ENCODE data around the gene KCNIP1. TPM values are rescaled to one million over a fixed set of nuclear protein-coding genes. Genes with fewer than 3 reads are reported as not detected.

Gene KCNIP1
- total and polyA plus RNA-seq, 2 of the 8 experiments (the other 6 are each of a cell fraction or from before 2014, with no cell fraction given) = 0.52 to 0.83 TPM

GRCh38 chr5:170626507-170627150, 122.8 kb downstream of the KCNIP1 start:
- Histone ChIP-seq H2BK5ac (ENCODE audit: low read depth, low read length) (no peak overlapping the region), H4K5ac (ENCODE audit: insufficient read length, low read depth, low read length) (no peak overlapping the region), H3K23me2 (ENCODE audit: low read depth, low read length) (no peaks in the 10 kb centered on the region), H2BK120ac (replicated peaks; ENCODE audit: low read depth, low read length) (no peak overlapping the region), H3K18ac (ENCODE audit: extremely low read depth, low read length) (no peak overlapping the region), H3K79me2 (ENCODE audit: control insufficient read depth in 1 of 2, insufficient read depth in 2 of 2, low read length in 2 of 2) (no peaks in the 10 kb centered on the region), H3K4ac (replicated peaks; ENCODE audit: insufficient read length, low read depth, low read length) (no peak overlapping the region), H2AK5ac (ENCODE audit: low read depth, low read length) (no peak overlapping the region), H3K9me3 (ENCODE audit: insufficient read depth in 2 of 2, low read depth in 1 of 2, low read length in 1 of 2) (no peaks in the 10 kb centered on the region), H3K27ac (ENCODE audit: low read depth, low read length) (no peak overlapping the region), H3K56ac (replicated peaks; ENCODE audit: insufficient read length, low read depth, low read length) (no peak overlapping the region), H2AFZ (ENCODE audit: low read length) (no peak overlapping the region), H4K20me1 (replicated peaks in 1 of 2; ENCODE audit: control insufficient read depth in 1 of 2, insufficient read depth in 2 of 2, low read length in 2 of 2) (peaks cover 0 to 3% of the 10 kb centered on the region in 2 experiments), H3K36me3 (ENCODE audit: control insufficient read depth in 2 of 4, insufficient read depth in 4 of 4, low read length in 3 of 4) (no peaks in the 10 kb centered on the region), H3K23ac (ENCODE audit: insufficient read length) (no peak overlapping the region), H3K4me3 (ENCODE audit: extremely low read depth in 1 of 4, insufficient read depth in 2 of 4, low read depth in 3 of 4, low read length in 4 of 4) (no peak overlapping the region), H3K79me1 (ENCODE audit: low read depth, low read length) (no peaks in the 10 kb centered on the region), H3K9ac (replicated peaks in 1 of 4; ENCODE audit: extremely low read depth in 1 of 4, low read depth in 3 of 4, low read length in 3 of 4) (no peak overlapping the region), H2BK12ac (ENCODE audit: low read depth, low read length) (no peak overlapping the region), H3K4me2 (ENCODE audit: insufficient read depth in 1 of 2, low read depth in 2 of 2, low read length in 2 of 2) (no peak overlapping the region), H3K4me1 (replicated peaks in 1 of 4; ENCODE audit: control insufficient read depth in 3 of 4, insufficient read depth in 4 of 4, low read length in 3 of 4) (peaks cover 0 to 10% (median 4%) of the 10 kb centered on the region in 4 experiments; a peak in 6 of 7 replicates), H2BK15ac (ENCODE audit: low read length) (no peak overlapping the region), H4K91ac (replicated peaks; ENCODE audit: insufficient read length, low read length) (no peak overlapping the region), H2BK20ac (ENCODE audit: low read length) (no peak overlapping the region), H4K8ac (ENCODE audit: extremely low read depth, insufficient read depth, low read length) (no peak overlapping the region), H3K14ac (ENCODE audit: insufficient read length) (no peak overlapping the region), H3K27me3 (replicated peaks in 1 of 4; ENCODE audit: control insufficient read depth in 3 of 4, extremely low read depth in 1 of 4, insufficient read depth in 3 of 4, low read length in 3 of 4) (no peaks in the 10 kb centered on the region; a peak in 1 of 7 replicates)
- FAIRE-seq (no peak), DNase-seq (ENCODE audit: low read depth in 1 of 2, low spot score in 2 of 2) (no peak)
- WGBS, 2 experiments (ENCODE audit: extremely low coverage in 1 of 2, insufficient coverage in 1 of 2, insufficient read length in 1 of 2, insufficient replicate concordance in 2 of 2, low coverage in 1 of 2, low lambda C conversion rate in 2 of 2, missing lambda C conversion rate in 1 of 2) = 90% methylated on average over 13 of the region's 13 CpGs; no CpG with 5 or more reads in 1 of the 2 experiments
- TF ChIP-seq YY1 (IDR thresholded peaks at IDR 0.05; ENCODE audit: low read depth, low read length) (no peak), CHD1 (IDR thresholded peaks at IDR 0.05; ENCODE audit: low read depth, low read length) (no peak), RAD21 (IDR thresholded peaks at IDR 0.05 in 1 of 2, conservative IDR thresholded peaks at IDR 0.05 in 1 of 2; ENCODE audit: low read depth in 2 of 2, low read length in 2 of 2) (no peak)
- ChIA-PET CTCF (ENCODE audit: partially characterized antibody) (interaction anchor here (0.7 to 39.4 kb wide), 14 partner anchors 1 to 358 kb away, joined by 3 to 982 read pairs (median 4); no protein-coding TSS in a partner anchor), POLR2A (ENCODE audit: partially characterized antibody) (interaction anchor here (0.7 kb wide), 1 partner anchor 53 kb away, joined by 3 read pairs; no protein-coding TSS in a partner anchor)

Measured in H1 (cell line).